PFSK-1 (cell line): ENCODE data around the gene RALGPS1.

ENCODE experiments used
- FOXP2 ChIP-seq: optimal IDR thresholded peaks from 2 replicates; pipeline ENCODE3; 2011; ENCODE audit warnings: borderline replicate concordance, control low read depth, inconsistent platforms; ENCODE audit not compliant: insufficient read depth; ENCODE audit errors: extremely low read length, extremely low read depth
- POLR2AphosphoS5 ChIP-seq: IDR thresholded peaks from 2 replicates; pipeline ENCODE4 v1.6.1; 2012; ENCODE audit warnings: low read depth, mild to moderate bottlenecking, control low read depth, low read length, moderate library complexity
- REST ChIP-seq, 2 experiments: IDR thresholded peaks; 2 replicates each; pipeline versions ENCODE4 v1.6.1 to v1.8.0; 2011 to 2012; ENCODE audit warnings: low read depth in 2 of 2, low read length in 2 of 2, control low read depth in 1 of 2, inconsistent platforms in 1 of 2, mild to moderate bottlenecking in 1 of 2, moderate library complexity in 1 of 2; ENCODE audit not compliant: insufficient read depth in 1 of 2
- SIN3A ChIP-seq: IDR thresholded peaks from 2 replicates; pipeline ENCODE4 v1.6.1; 2012; ENCODE audit warnings: mild to moderate bottlenecking, low read length, moderate library complexity, borderline replicate concordance; ENCODE audit not compliant: insufficient read depth
- TAF1 ChIP-seq: IDR thresholded peaks from 2 replicates; pipeline ENCODE4 v1.6.1; 2012; ENCODE audit warnings: low read length, control low read depth, borderline replicate concordance; ENCODE audit not compliant: insufficient read depth

RALGPS1 gene

DNA sequence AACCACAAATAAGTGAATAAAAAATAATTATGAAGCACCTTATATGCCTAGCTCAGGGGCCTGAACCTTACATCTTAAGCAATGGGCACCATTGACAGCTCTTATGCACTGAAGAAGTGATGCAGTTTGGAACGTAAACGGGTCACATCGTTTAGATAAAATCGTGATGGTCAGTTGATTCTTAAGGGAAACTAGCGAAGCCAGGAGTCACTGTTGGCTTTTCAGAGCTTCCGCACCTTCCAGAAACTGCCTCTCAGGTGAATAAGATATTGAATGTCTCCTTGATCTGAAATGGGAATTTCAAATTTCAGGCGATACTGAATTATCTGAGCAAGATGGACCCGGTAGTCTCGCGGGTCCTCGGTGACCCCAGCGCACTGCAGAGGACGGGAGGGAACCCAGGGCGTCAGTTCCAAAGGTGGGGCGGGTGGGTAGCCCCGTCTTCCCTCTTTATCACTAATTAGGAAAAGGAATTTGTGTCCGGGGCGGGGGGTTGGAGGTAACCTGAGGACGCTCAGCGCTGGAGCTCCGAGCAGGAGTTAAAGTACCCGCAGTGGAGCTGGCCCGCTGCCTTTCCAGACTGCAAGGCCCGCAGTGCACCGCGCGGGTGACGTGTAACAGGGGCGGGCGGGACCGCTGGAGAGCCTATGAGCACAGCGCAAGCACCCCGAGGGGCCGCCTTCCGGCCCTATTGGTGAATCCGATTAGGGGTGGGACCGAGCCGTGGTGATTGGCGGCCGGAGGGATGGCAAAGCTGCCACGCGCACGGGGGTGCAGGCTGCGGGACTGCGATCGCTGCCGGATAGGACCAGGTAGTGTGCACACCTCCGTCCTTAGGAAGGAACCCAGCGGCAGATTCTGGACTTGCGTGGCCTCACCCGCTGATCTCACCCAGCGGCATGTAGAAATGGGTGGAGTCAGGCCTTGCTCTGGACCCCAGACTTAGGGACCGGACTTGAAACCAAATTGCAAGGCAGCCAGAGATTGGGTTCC lies 330.3 kb downstream of the RALGPS1 start:
- TF ChIP-seq FOXP2 (peak; percentile 55), TAF1 (no peak), REST (IDR thresholded peaks at IDR 0.05; ENCODE audit: insufficient read depth in 1 of 2, low read depth in 2 of 2, low read length in 2 of 2) (no peak), POLR2AphosphoS5 (peak; percentile 64), SIN3A (no peak)

DNA sequence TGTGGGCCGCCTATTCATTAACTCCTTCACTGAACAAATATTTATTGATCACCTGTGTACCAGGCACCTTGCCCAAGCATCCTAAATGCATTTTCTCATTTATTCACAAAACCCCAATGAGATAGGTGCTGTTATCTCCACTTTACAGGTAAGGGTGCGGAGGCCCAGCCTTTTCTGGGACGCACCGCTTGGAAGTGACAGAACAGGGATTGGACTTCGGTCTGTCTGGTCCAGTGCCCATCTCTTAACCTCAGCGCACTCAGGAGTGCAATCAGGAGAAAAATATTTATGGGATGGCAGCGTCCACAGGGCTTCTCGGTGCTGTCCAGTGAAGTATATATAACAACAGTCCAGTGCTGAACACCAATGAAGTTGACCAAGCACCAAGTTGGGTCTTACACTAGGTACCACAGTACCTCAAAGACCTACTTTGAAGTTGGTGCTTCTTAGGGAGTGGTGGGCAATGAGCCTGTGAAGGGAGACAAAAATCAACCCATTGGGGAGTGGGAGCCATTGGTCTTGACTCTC lies 331.1 kb downstream of the RALGPS1 start:
- TF ChIP-seq REST (IDR thresholded peaks at IDR 0.05; ENCODE audit: insufficient read depth in 1 of 2, low read depth in 2 of 2, low read length in 2 of 2) (no peak), TAF1 (no peak)

DNA sequence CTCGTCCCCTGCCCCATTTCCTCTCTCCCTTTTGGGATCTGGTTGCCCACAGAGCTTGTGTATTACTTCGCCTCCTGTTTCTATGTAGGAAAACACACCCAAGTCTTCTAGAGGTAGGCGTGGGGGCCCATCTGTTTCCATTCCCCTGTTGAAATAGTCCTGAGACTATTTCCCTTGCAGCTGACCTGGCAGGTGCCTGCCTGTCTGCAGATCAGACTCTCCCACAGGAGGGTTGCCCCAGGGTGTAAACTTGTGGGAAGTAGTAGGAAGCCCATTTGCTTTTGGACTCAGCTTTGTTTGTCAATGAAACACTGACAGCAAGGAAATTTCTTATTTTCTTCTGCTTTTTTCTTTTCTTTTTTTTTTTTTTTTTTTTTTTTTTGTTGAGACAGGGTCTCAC lies 333.7 kb downstream of the RALGPS1 start:
- no peak for TF ChIP-seq REST (IDR thresholded peaks at IDR 0.05; ENCODE audit: insufficient read depth in 1 of 2, low read depth in 2 of 2, low read length in 2 of 2)
- no peak for TF ChIP-seq POLR2AphosphoS5
- TF ChIP-seq SIN3A = no peak
- TF ChIP-seq FOXP2 = no peak
- TF ChIP-seq TAF1 = no peak

- TF ChIP-seq REST (IDR thresholded peaks at IDR 0.05; ENCODE audit: insufficient read depth in 1 of 2, low read depth in 2 of 2, low read length in 2 of 2) = no peak
- TF ChIP-seq TAF1 = no peak
- TF ChIP-seq POLR2AphosphoS5 = no peak
- TF ChIP-seq FOXP2 = no peak
- no peak for TF ChIP-seq SIN3A
These were observed 335.3 kb downstream of the RALGPS1 start for GRCh38 chr9:127249877-127250276.
